B cell (primary cell): Measurements from ENCODE around the gene XPO5. TPM values are rescaled to one million over a fixed set of nuclear protein-coding genes. Genes with fewer than 3 reads are reported as not detected.

Experiments
- ATAC-seq: fragments of 200-7000 bp; cut with Tn5 transposase; one replicate; pipeline ENCODE4 v1.10.0; 2021; ENCODE audit warnings: low read depth, mild to moderate bottlenecking, moderate number of reproducible peaks, moderate library complexity
- CTCF ChIA-PET: fragments of 350-600 bp; sonication (Branson Sonifier 250); formaldehyde crosslinking; loops from one replicate; lab custom pipeline; 2021; ENCODE audit warnings: antibody characterized with exemption, inconsistent platforms; lab: Charles Lee
- POLR2A ChIA-PET: fragments of 350-600 bp; sonication (Branson Sonifier 250); formaldehyde crosslinking; loops from one replicate; lab custom pipeline; 2021; ENCODE audit warnings: antibody characterized with exemption; lab: Charles Lee
- DNase-seq: peaks from one replicate; pipeline ENCODE4 v3.0.0; 2013
- H2AFZ ChIP-seq: 2 replicates; pipeline ENCODE4 v1.6.1; 2012; ENCODE audit warnings: mild to moderate bottlenecking, low read depth, low read length; ENCODE audit not compliant: insufficient read depth, poor library complexity, severe bottlenecking
- H3K27ac ChIP-seq, 2 donors: 1 replicate in 1 of 2; 2 replicates in 1 of 2; pipeline ENCODE4 v1.5.1; 2012 to 2013; ENCODE audit warnings: low read length in 2 of 2, mild to moderate bottlenecking in 2 of 2, moderate library complexity in 1 of 2
- H3K27me3 ChIP-seq, 4 experiments: fragments of 200-600 bp in 1 of 4; sonication (generic) in 1 of 4; replicated peaks in 1 of 4; 1 replicate in 2 of 4; 2 replicates in 2 of 4; pipeline versions ENCODE4 v1.6.1 to v1.7.0; 2013 to 2016; ENCODE audit warnings: low read length in 3 of 4, mild to moderate bottlenecking in 2 of 4, mixed read lengths in 1 of 4, moderate library complexity in 1 of 4; ENCODE audit not compliant: insufficient read depth in 4 of 4, control insufficient read depth in 3 of 4; ENCODE audit errors: control extremely low read depth in 1 of 4
- H3K36me3 ChIP-seq, 2 experiments: replicated peaks in 1 of 2; 1 replicate in 1 of 2; 2 replicates in 1 of 2; pipeline versions ENCODE4 v1.6.1 to v1.7.1; 2013; ENCODE audit warnings: low read length in 1 of 2; ENCODE audit not compliant: insufficient read depth in 2 of 2, control insufficient read depth in 1 of 2; ENCODE audit errors: control extremely low read depth in 1 of 2, extremely low read depth in 1 of 2
- H3K4me1 ChIP-seq, 2 donors: fragments of 200-600 bp in 1 of 2; sonication (generic) in 1 of 2; 1 replicate in 1 of 2; 2 replicates in 1 of 2; pipeline versions ENCODE4 v1.5.1 to v1.6.1; 2013 to 2017; ENCODE audit warnings: low read length in 2 of 2; ENCODE audit not compliant: control insufficient read depth in 2 of 2, insufficient read depth in 2 of 2
- H3K4me2 ChIP-seq: replicated peaks from 2 replicates; pipeline ENCODE3; 2012; ENCODE audit warnings: mild to moderate bottlenecking, low read depth, low read length; ENCODE audit not compliant: poor library complexity, severe bottlenecking
- H3K4me3 ChIP-seq, 5 experiments: fragments of 200-600 bp in 1 of 5; sonication (generic) in 1 of 5; 1 replicate in 3 of 5; 2 replicates in 2 of 5; pipeline versions ENCODE4 v1.5.1 to v1.7.0; 2011 to 2016; ENCODE audit warnings: low read length in 4 of 5, mild to moderate bottlenecking in 4 of 5, low read depth in 2 of 5, control low read depth in 1 of 5, moderate library complexity in 1 of 5; ENCODE audit not compliant: insufficient read depth in 1 of 5; ENCODE audit errors: control extremely low read depth in 1 of 5, extremely low read depth in 1 of 5
- H3K79me2 ChIP-seq: fragments of 200-600 bp; sonication (generic); one replicate; pipeline ENCODE4 v1.6.0; 2016; ENCODE audit warnings: low read length; ENCODE audit not compliant: control insufficient read depth, insufficient read depth
- H3K9ac ChIP-seq: fragments of 200-600 bp; sonication (generic); 2 replicates; pipeline ENCODE4 v1.6.1; 2017; ENCODE audit warnings: mild to moderate bottlenecking, low read length, moderate library complexity
- H3K9me3 ChIP-seq, 3 donors: one replicate each; pipeline versions ENCODE4 v1.6.1 to v1.7.1; 2013; ENCODE audit warnings: low read length in 2 of 3; ENCODE audit not compliant: control insufficient read depth in 2 of 3, insufficient read depth in 1 of 3; ENCODE audit errors: control extremely low read depth in 1 of 3
- H4K20me1 ChIP-seq: 2 replicates; pipeline ENCODE4 v1.6.0; 2012; ENCODE audit warnings: mild to moderate bottlenecking, low read length; ENCODE audit not compliant: insufficient read depth, control insufficient read depth, poor library complexity, severe bottlenecking
- H3K27ac Mint-ChIP-seq: one replicate; pipeline ENCODE4 v1.8.0; 2021; ENCODE audit warnings: mixed read lengths
- H3K27me3 Mint-ChIP-seq: one replicate; pipeline ENCODE4 v1.8.0; 2021; ENCODE audit warnings: mixed read lengths
- H3K4me1 Mint-ChIP-seq: one replicate; pipeline ENCODE4 v1.8.0; 2021; ENCODE audit warnings: mixed read lengths
- H3K4me3 Mint-ChIP-seq: one replicate; pipeline ENCODE4 v1.8.0; 2021; ENCODE audit warnings: mixed read lengths
- H3K9me3 Mint-ChIP-seq: one replicate; pipeline ENCODE4 v1.8.0; 2022; ENCODE audit warnings: mixed read lengths; ENCODE audit not compliant: insufficient read depth
- EZH2 ChIP-seq: IDR thresholded peaks from 2 replicates; pipeline ENCODE4 v1.6.1; 2012; ENCODE audit warnings: borderline replicate concordance, low read depth, mild to moderate bottlenecking, moderate library complexity, low read length; ENCODE audit not compliant: insufficient read depth, poor library complexity, severe bottlenecking
- WGBS: methylation state at CpG from one replicate; pipeline ENCODE4 v1.1.5; 2013; ENCODE audit warnings: missing lambda C conversion rate; ENCODE audit not compliant: insufficient coverage; 5-methylcytosine and 5-hydroxymethylcytosine counted together
- intact Hi-C: fragments of 100-400 bp; cut with micrococcal nuclease; formaldehyde crosslinking; loops from one replicate; pipeline ENCODE4 v1.10.0; 2022
- polyA plus RNA-seq: library from polyadenylated mRNA; depleted of rRNA; stranded (reverse); fragments of >200 nt; gene quantifications from 2 replicates; pipeline ENCODE4 v1.2.3, GENCODE V29; 2012
- total RNA-seq, 2 donors: library from RNA; stranded (reverse); fragments of 120-200 nt in 1 of 2; gene quantifications; 1 replicate in 1 of 2; 2 replicates in 1 of 2; pipeline versions ENCODE4 v1.2.3 to v1.2.4, GENCODE V29; 2013 to 2022
- TF ChIP-seq, protein P1 (sequence below): fragments of 200-600 bp; IDR thresholded peaks from one replicate; pipeline ENCODE4 v1.8.0; 2022; ENCODE audit warnings: antibody characterized with exemption, mild to moderate bottlenecking

The XPO5 gene
- total and polyA plus RNA-seq, 2 donors (not counting 1 experiment from before 2014, with no cell fraction given), result 14.4 to 45.7 TPM

DNA sequence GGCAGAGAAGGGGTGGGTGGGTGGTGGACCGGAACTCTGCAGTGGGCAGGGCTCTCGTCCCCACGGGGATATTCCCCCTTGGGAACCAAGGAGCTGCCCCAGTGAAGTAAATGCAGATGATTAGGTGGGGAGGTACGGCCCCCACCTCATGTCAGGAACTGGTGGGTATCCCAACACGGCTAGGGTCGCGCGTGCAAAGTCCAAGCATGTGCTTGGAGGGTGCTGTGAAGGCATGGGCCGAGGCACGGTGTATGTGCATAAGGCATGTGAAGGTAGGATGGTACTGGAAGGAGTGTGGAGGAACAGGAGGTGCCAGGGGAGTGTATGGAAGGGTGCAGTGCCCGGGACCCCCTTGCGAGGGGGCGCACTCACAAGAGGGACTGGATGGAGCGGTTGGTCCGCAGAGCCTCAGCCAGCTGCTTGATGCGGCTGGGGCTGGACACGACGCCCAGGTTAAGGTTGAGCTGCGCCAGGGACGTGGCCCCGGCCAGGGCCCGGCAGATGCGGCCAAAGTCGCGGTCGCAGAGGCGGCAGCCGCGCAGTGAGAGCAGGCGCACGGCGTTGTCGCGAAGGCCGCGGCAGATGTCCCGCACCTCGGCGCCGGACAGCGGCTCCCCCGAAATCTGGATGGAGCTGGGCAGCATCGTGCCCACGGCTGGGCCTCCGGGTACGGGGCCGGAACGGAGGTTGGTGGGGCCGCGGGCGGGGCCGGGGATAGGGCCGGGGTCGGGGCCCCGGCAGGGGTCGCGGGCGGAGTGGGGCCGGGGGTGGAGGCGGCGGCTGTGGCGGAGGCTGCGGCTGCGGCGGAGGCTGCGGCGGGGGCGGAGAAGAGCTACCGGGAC is 66.5 kb downstream of the XPO5 start:
- Histone ChIP-seq H2AFZ (peak overlapping the region; percentile 74), H3K36me3 (peaks cover 0 to 32% of the 10 kb centered on the region in 2 experiments), H3K9ac (peak overlapping the region; percentile 70), H3K9me3 (peaks cover 0 to 3% (median 0%) of the 10 kb centered on the region in 3 donors), H3K4me1 (peaks cover 21 to 28% of the 10 kb centered on the region in 2 donors), H3K4me3 (peak overlapping the region in 4 of 5 experiments; percentile 4 to 74 (median 56)), H3K4me2 (peak overlapping the region; percentile 97), H3K27ac (no peak overlapping the region), H4K20me1 (peaks cover 22% of the 10 kb centered on the region), H3K79me2 (peaks cover 4% of the 10 kb centered on the region), H3K27me3 (peaks cover 0 to 20% (median 8%) of the 10 kb centered on the region in 4 experiments)
- H3K4me3 Mint-ChIP-seq, result peak overlapping the region; percentile 98
- H3K27me3 Mint-ChIP-seq, result peaks cover 10% of the 10 kb centered on the region
- H3K4me1 Mint-ChIP-seq, result peaks cover 35% of the 10 kb centered on the region
- WGBS, result 8% methylated on average over 69 of the region's 69 CpGs
- ATAC-seq (no peak), DNase-seq (peak; percentile 55)
- intact Hi-C loops, result loop anchor here (5.0 kb wide), 3 partner anchors 127 to 607 kb away; no protein-coding TSS in a partner anchor
- peak overlapping the region; percentile 88 for H3K27ac Mint-ChIP-seq
- CTCF ChIA-PET, result interaction anchor here (0.6 to 1.8 kb wide), 6 partner anchors 8 to 530 kb away, joined by 3 to 11 read pairs (median 4); no protein-coding TSS in a partner anchor
- POLR2A ChIA-PET, result interaction anchor here (1.3 to 1.7 kb wide), 2 partner anchors 31 to 81 kb away, joined by 5 to 6 read pairs; no protein-coding TSS in a partner anchor
- no peaks in the 10 kb centered on the region for H3K9me3 Mint-ChIP-seq
- no peak for TF ChIP-seq EZH2
- TF ChIP-seq, protein P1, sequence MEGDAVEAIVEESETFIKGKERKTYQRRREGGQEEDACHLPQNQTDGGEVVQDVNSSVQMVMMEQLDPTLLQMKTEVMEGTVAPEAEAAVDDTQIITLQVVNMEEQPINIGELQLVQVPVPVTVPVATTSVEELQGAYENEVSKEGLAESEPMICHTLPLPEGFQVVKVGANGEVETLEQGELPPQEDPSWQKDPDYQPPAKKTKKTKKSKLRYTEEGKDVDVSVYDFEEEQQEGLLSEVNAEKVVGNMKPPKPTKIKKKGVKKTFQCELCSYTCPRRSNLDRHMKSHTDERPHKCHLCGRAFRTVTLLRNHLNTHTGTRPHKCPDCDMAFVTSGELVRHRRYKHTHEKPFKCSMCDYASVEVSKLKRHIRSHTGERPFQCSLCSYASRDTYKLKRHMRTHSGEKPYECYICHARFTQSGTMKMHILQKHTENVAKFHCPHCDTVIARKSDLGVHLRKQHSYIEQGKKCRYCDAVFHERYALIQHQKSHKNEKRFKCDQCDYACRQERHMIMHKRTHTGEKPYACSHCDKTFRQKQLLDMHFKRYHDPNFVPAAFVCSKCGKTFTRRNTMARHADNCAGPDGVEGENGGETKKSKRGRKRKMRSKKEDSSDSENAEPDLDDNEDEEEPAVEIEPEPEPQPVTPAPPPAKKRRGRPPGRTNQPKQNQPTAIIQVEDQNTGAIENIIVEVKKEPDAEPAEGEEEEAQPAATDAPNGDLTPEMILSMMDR, result no peak
